Neural cell (in vitro differentiated cells): ENCODE results near the gene MYO6.

Experiments
- CTCF ChIP-seq: fragments of 450-650 bp; IDR thresholded peaks from 2 replicates; pipeline ENCODE4 v1.5.1; 2014; ENCODE audit warnings: antibody characterized with exemption, mild to moderate bottlenecking, moderate library complexity; ENCODE audit not compliant: poor library complexity, severe bottlenecking
- TAF1 ChIP-seq: IDR thresholded peaks from 2 replicates; pipeline ENCODE4 v1.6.1; 2012; ENCODE audit warnings: low read depth

DNA sequence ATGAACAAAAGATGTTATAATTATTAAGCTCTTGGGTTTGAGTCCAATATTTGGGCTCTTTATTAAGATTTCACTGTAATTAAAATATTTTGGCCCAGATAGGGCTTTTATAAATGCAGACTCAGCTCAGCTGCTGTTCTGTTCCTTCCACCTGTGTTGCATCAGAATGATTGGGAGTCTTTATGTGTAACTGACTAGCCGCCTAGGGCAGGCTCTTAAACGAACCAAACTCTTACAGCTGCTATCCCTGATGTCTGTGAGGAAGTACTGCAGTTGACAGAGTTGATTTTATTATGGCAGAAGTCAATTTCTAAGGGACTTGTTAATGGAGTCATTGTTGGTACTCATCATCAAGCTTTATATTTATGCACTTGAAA lies 144.7 kb downstream of the MYO6 start:
- TF ChIP-seq CTCF, result no peak
- TF ChIP-seq TAF1, result no peak
